C4-2B (cell line): ENCODE measurements around the gene BMPR1B.

Experiments used
- CTCF ChIP-seq: fragments of 450-650 bp; conservative IDR thresholded peaks from 2 replicates; pipeline ENCODE4 v1.5.1; 2017; ENCODE audit warnings: mild to moderate bottlenecking
- ZFX ChIP-seq: fragments of 450-650 bp; IDR thresholded peaks from 2 replicates; pipeline ENCODE4 v1.6.1; 2017

DNA sequence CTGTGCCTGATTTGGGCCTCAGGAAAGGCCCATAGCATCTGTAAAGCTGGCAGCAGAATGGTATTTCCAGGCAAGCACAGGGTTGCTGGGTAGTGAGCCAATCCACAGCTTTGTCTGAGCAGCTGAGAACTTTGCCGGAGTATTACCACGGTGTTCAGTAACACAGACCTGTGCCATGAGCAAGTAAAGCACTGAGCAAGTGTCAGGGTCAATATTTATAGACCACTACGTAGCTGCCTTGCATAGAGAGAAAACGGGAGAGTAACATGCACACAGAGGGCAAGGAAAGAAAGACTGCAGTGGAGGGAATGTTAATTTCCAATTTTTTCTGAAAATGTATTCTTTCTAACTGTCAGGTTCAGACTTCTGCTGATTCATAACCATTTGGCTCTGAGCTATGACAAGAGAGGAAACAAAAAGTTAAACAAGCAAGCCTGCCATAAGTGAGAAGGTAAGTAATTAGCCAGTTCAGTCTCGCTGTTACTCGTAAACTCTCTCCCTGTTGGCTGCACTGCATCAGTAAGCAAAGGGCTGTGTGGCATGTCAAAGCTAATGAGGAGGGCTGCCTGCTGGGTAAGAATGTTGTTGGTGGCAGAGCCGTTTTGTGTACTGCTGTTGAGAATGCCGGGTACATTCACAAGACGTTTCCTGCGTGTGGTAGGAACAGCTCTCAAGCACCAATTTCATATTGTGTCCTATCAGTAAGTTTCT lies 238.1 kb downstream of the BMPR1B start:
- no peak for TF ChIP-seq CTCF
- no peak for TF ChIP-seq ZFX
